Measurements from ENCODE around the gene HTRA1.

GRCh38 chr10:122503012-122503411 lies 41.7 kb downstream of the HTRA1 start:
- TF ChIP-seq POLR2A (IDR thresholded peaks at IDR 0.05) = no peak
- no peak for TF ChIP-seq CTCF (IDR thresholded peaks at IDR 0.05)

Measured in lower leg skin (tissue), 3 donors.